H9 (cell line): ENCODE results near the gene FA2H. TPM values are rescaled to one million over a fixed set of nuclear protein-coding genes. Genes with fewer than 3 reads are reported as not detected.

Experiments used
- DNase-seq: peaks from one replicate; pipeline ENCODE4 v3.0.0-alpha.2; 2017
- H2AFZ ChIP-seq: one replicate; pipeline ENCODE4 v1.6.1; 2013; ENCODE audit warnings: mild to moderate bottlenecking, low read length, control low read depth, moderate library complexity
- H2AK5ac ChIP-seq: 2 replicates; pipeline ENCODE4 v1.6.1; 2013; ENCODE audit warnings: low read length, control low read depth, mixed read lengths; ENCODE audit not compliant: insufficient read length
- H2BK120ac ChIP-seq: one replicate; pipeline ENCODE4 v1.6.1; 2013; ENCODE audit warnings: low read depth, mild to moderate bottlenecking, low read length, control low read depth, inconsistent platforms; ENCODE audit not compliant: poor library complexity, severe bottlenecking
- H2BK12ac ChIP-seq: 2 replicates; pipeline ENCODE4 v1.6.1; 2013; ENCODE audit warnings: low read length, control low read depth, mixed read lengths, low read depth; ENCODE audit not compliant: insufficient read length
- H2BK15ac ChIP-seq: 2 replicates; pipeline ENCODE4 v1.6.1; 2013; ENCODE audit warnings: low read depth, low read length, control low read depth
- H2BK20ac ChIP-seq: one replicate; pipeline ENCODE4 v1.6.1; 2013; ENCODE audit warnings: low read depth, mild to moderate bottlenecking, low read length, control low read depth, inconsistent platforms; ENCODE audit not compliant: poor library complexity, severe bottlenecking
- H2BK5ac ChIP-seq: 2 replicates; pipeline ENCODE4 v1.6.1; 2013; ENCODE audit warnings: low read length, control low read depth, mixed read lengths; ENCODE audit not compliant: insufficient read length
- H3K14ac ChIP-seq: 2 replicates; pipeline ENCODE4 v1.6.1; 2013; ENCODE audit warnings: low read length, control low read depth; ENCODE audit not compliant: insufficient read depth
- H3K18ac ChIP-seq: 2 replicates; pipeline ENCODE4 v1.6.1; 2013; ENCODE audit warnings: low read depth, mild to moderate bottlenecking, mixed read lengths, low read length, control low read depth; ENCODE audit not compliant: insufficient read length
- H3K23ac ChIP-seq: 2 replicates; pipeline ENCODE4 v1.6.1; 2013; ENCODE audit warnings: low read length, control low read depth, mixed read lengths, low read depth; ENCODE audit not compliant: insufficient read length
- H3K23me2 ChIP-seq: 2 replicates; pipeline ENCODE4 v1.6.1; 2013; ENCODE audit warnings: low read depth, mild to moderate bottlenecking, mixed read lengths, low read length, control low read depth; ENCODE audit not compliant: insufficient read length, poor library complexity, severe bottlenecking
- H3K27ac ChIP-seq: 2 replicates; pipeline ENCODE4 v1.5.1; 2013; ENCODE audit warnings: low read length, control low read depth, mixed read lengths, low read depth; ENCODE audit not compliant: insufficient read length
- H3K27me3 ChIP-seq: 2 replicates; pipeline ENCODE4 v1.6.1; 2013; ENCODE audit warnings: low read length, control low read depth, inconsistent platforms; ENCODE audit not compliant: insufficient read depth
- H3K4ac ChIP-seq: 2 replicates; pipeline ENCODE4 v1.6.1; 2013; ENCODE audit warnings: low read depth, mild to moderate bottlenecking, control low read depth, inconsistent platforms, low read length, moderate library complexity
- H3K4me1 ChIP-seq: 2 replicates; pipeline ENCODE4 v1.6.1; 2013; ENCODE audit warnings: low read length, control low read depth, inconsistent platforms; ENCODE audit not compliant: insufficient read depth
- H3K4me2 ChIP-seq: 2 replicates; pipeline ENCODE4 v1.6.1; 2013; ENCODE audit warnings: low read length, control low read depth, mixed read lengths; ENCODE audit not compliant: insufficient read length, insufficient read depth
- H3K56ac ChIP-seq: 2 replicates; pipeline ENCODE4 v1.6.1; 2013; ENCODE audit warnings: low read depth, mild to moderate bottlenecking, mixed read lengths, low read length, control low read depth; ENCODE audit not compliant: insufficient read length
- H3K79me1 ChIP-seq: 2 replicates; pipeline ENCODE4 v1.6.1; 2013; ENCODE audit warnings: low read depth, mild to moderate bottlenecking, moderate library complexity, low read length, control low read depth, inconsistent platforms; ENCODE audit not compliant: insufficient read depth, poor library complexity, severe bottlenecking
- H3K79me2 ChIP-seq: 2 replicates; pipeline ENCODE4 v1.6.1; 2013; ENCODE audit warnings: low read length, control low read depth, inconsistent platforms; ENCODE audit not compliant: insufficient read depth
- H3K9ac ChIP-seq: 2 replicates; pipeline ENCODE4 v1.6.1; 2013; ENCODE audit warnings: low read length, control low read depth, mixed read lengths; ENCODE audit not compliant: insufficient read length; ENCODE audit errors: extremely low read depth
- H3K9me3 ChIP-seq: one replicate; pipeline ENCODE4 v1.6.1; 2013; ENCODE audit warnings: low read depth, low read length, inconsistent platforms; ENCODE audit not compliant: control insufficient read depth
- H3T11ph ChIP-seq: one replicate; pipeline ENCODE4 v1.6.1; 2013; ENCODE audit warnings: mild to moderate bottlenecking, low read length, control low read depth, inconsistent platforms
- H4K20me1 ChIP-seq: one replicate; pipeline ENCODE4 v1.6.1; 2013; ENCODE audit not compliant: control insufficient read depth, insufficient read length, insufficient read depth
- H4K5ac ChIP-seq: 2 replicates; pipeline ENCODE4 v1.6.1; 2013; ENCODE audit warnings: low read depth, mild to moderate bottlenecking, mixed read lengths, low read length, control low read depth; ENCODE audit not compliant: insufficient read length
- H4K8ac ChIP-seq: replicated peaks from 2 replicates; pipeline ENCODE4 v1.6.1; 2013; ENCODE audit warnings: low read length, control low read depth, mixed read lengths, low read depth; ENCODE audit not compliant: insufficient read length
- H4K91ac ChIP-seq: 2 replicates; pipeline ENCODE4 v1.6.1; 2013; ENCODE audit warnings: low read depth, mild to moderate bottlenecking, moderate library complexity, mixed read lengths, low read length, control low read depth; ENCODE audit not compliant: insufficient read length
- H3K27ac Mint-ChIP-seq, 3 experiments: 2 replicates in 2 of 3; 3 replicates in 1 of 3; pipeline ENCODE4 v1.8.0; 2020 to 2021; ENCODE audit warnings: mixed read lengths in 3 of 3, mild to moderate bottlenecking in 1 of 3, moderate library complexity in 1 of 3
- H3K27me3 Mint-ChIP-seq: 2 replicates; pipeline ENCODE4 v1.8.0; 2021; ENCODE audit warnings: low read depth, mild to moderate bottlenecking, moderate library complexity, mixed read lengths
- H3K36me3 Mint-ChIP-seq, 3 experiments: 2 replicates in 2 of 3; 3 replicates in 1 of 3; pipeline ENCODE4 v1.8.0; 2020 to 2021; ENCODE audit warnings: low read depth in 3 of 3, mixed read lengths in 3 of 3; ENCODE audit not compliant: insufficient read depth in 1 of 3
- H3K4me1 Mint-ChIP-seq, 2 experiments: 2 replicates each; pipeline ENCODE4 v1.8.0; 2020; ENCODE audit warnings: mixed read lengths in 2 of 2
- H3K4me3 Mint-ChIP-seq, 2 experiments: 2 replicates in 1 of 2; 3 replicates in 1 of 2; pipeline ENCODE4 v1.8.0; 2020 to 2021; ENCODE audit warnings: mild to moderate bottlenecking in 2 of 2, mixed read lengths in 2 of 2, moderate library complexity in 1 of 2
- H3K9me3 Mint-ChIP-seq, 2 experiments: 2 replicates in 1 of 2; 3 replicates in 1 of 2; pipeline ENCODE4 v1.8.0; 2020; ENCODE audit warnings: mild to moderate bottlenecking in 2 of 2, mixed read lengths in 2 of 2, moderate library complexity in 1 of 2
- CTCF ChIP-seq: fragments of 200-600 bp; sonication (generic); conservative IDR thresholded peaks from 3 replicates; pipeline ENCODE4 v1.8.0; 2021; ENCODE audit warnings: antibody characterized with exemption, mild to moderate bottlenecking
- WGBS: extraction: QIAGEN DNeasy Blood & Tissue Kit; methylation state at CpG from one replicate; pipeline ENCODE4 v1.1.7; 2013; ENCODE audit warnings: missing lambda C conversion rate, low lambda C conversion rate, mixed read lengths; ENCODE audit not compliant: insufficient read length; ENCODE audit errors: extremely low coverage; 5-methylcytosine and 5-hydroxymethylcytosine counted together
- total RNA-seq: library from RNA; stranded (reverse); gene quantifications from 2 replicates; pipeline ENCODE4 v1.2.1, GENCODE V29; 2021

Gene FA2H
- total RNA-seq, 1 experiment from 2014 or later: 25.1 TPM

DNA sequence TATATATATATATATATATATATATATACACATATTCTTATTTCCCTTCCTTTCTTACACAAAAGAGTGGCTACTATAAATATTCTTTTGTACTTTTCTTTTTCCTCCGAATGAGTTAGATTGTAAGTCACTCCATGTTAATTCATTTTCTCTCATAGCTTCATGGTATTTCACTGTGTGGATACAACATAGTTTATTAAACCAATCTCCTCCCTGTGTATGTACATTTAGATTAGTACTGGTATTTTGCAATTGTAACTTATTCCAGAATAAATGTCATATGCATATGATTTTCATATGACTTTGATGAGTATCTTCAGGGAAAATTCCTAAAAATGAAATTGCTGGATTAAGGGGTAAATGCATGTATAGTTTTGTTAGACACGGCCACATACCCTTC is 20.0 kb upstream of the FA2H start:
- no peak overlapping the region for H3T11ph ChIP-seq
- H4K20me1 ChIP-seq: no peaks in the 10 kb centered on the region
- H2BK5ac ChIP-seq: no peak overlapping the region
- H3K56ac ChIP-seq: no peak overlapping the region
- no peak overlapping the region for H3K4me2 ChIP-seq
- H3K18ac ChIP-seq: no peak overlapping the region
- H3K79me1 ChIP-seq: no peaks in the 10 kb centered on the region
- no peak overlapping the region for H3K27ac ChIP-seq
- no peak overlapping the region for H2BK12ac ChIP-seq
- WGBS: no CpG with 5 or more reads among the region's 2 CpGs
- no peaks in the 10 kb centered on the region for H3K79me2 ChIP-seq
- no peak overlapping the region for H3K27ac Mint-ChIP-seq
- H3K4ac ChIP-seq: no peak overlapping the region
- H4K91ac ChIP-seq: no peak overlapping the region
- no peaks in the 10 kb centered on the region for H3K4me1 ChIP-seq
- H4K5ac ChIP-seq: no peak overlapping the region
- H2BK20ac ChIP-seq: no peak overlapping the region
- no peak overlapping the region for H3K14ac ChIP-seq
- no peaks in the 10 kb centered on the region for H3K27me3 ChIP-seq
- H3K23ac ChIP-seq: no peak overlapping the region
- DNase-seq: no peak
- H3K9ac ChIP-seq: no peak overlapping the region
- peaks cover 2 to 33% of the 10 kb centered on the region in 2 experiments; a peak in 3 of 4 replicates for H3K4me1 Mint-ChIP-seq
- H3K9me3 Mint-ChIP-seq: peaks cover 20 to 25% of the 10 kb centered on the region in 2 experiments
- H3K4me3 Mint-ChIP-seq: no peak overlapping the region
- H2BK120ac ChIP-seq: no peak overlapping the region
- H2AK5ac ChIP-seq: no peak overlapping the region
- peaks cover 0 to 68% (median 31%) of the 10 kb centered on the region in 3 experiments; a peak in 4 of 7 replicates for H3K36me3 Mint-ChIP-seq
- TF ChIP-seq CTCF: no peak
- no peaks in the 10 kb centered on the region for H3K23me2 ChIP-seq
- H4K8ac ChIP-seq: no peak overlapping the region
- H3K27me3 Mint-ChIP-seq: no peaks in the 10 kb centered on the region; the same call in 1 of the 2 replicates
- H2AFZ ChIP-seq: no peak overlapping the region
- H2BK15ac ChIP-seq: no peak overlapping the region
- no peaks in the 10 kb centered on the region for H3K9me3 ChIP-seq
